Kidney epithelial cell (primary cell): ENCODE data around the gene ATF2. TPM values are rescaled to one million over a fixed set of nuclear protein-coding genes. Genes with fewer than 3 reads are reported as not detected.

Source experiments
- DNase-seq: peaks from one replicate; pipeline ENCODE4 v3.0.0-alpha.2; 2010; ENCODE audit warnings: low read depth
- H3K27me3 ChIP-seq: 2 replicates; pipeline ENCODE4 v1.6.0; 2011; ENCODE audit warnings: low read length; ENCODE audit not compliant: control insufficient read depth, insufficient read depth
- H3K36me3 ChIP-seq: 2 replicates; pipeline ENCODE4 v1.5.1; 2011; ENCODE audit warnings: low read length; ENCODE audit not compliant: control insufficient read depth, insufficient read depth
- H3K4me3 ChIP-seq: 2 replicates; pipeline ENCODE4 v1.5.1; 2011; ENCODE audit warnings: low read depth, mild to moderate bottlenecking, control low read depth, low read length
- CTCF ChIP-seq: IDR thresholded peaks from 2 replicates; pipeline ENCODE4 v1.5.1; 2011; ENCODE audit warnings: mild to moderate bottlenecking, moderate library complexity, low read length, control low read depth, inconsistent platforms; ENCODE audit not compliant: insufficient read depth, poor library complexity, severe bottlenecking
- total RNA-seq: library from RNA; depleted of rRNA; stranded (reverse); fragments of >200 nt; gene quantifications from 2 replicates; pipeline ENCODE4 v1.2.3, GENCODE V29; 2015

ATF2 gene
- total RNA-seq, 1 donor from 2014 or later, result 35.1 TPM

- Histone ChIP-seq H3K27me3 (no peaks in the 10 kb centered on the region), H3K36me3 (no peaks in the 10 kb centered on the region), H3K4me3 (peak overlapping the region; percentile 74)
- no peak for TF ChIP-seq CTCF
- DNase-seq, result no peak
These were observed 552 bp upstream of the ATF2 start for GRCh38 chr2:175168564-175168945.

- H3K27me3 ChIP-seq, result no peaks in the 10 kb centered on the region
- TF ChIP-seq CTCF, result no peak
- no peak for DNase-seq
- no peaks in the 10 kb centered on the region for H3K36me3 ChIP-seq
- peak overlapping the region; percentile 74 for H3K4me3 ChIP-seq
These were observed 769 bp downstream of the ATF2 start for GRCh38 chr2:175167076-175167791.

- no peak for DNase-seq
- no peaks in the 10 kb centered on the region for H3K27me3 ChIP-seq
- H3K4me3 ChIP-seq, result peak overlapping the region; percentile 74
- no peak for TF ChIP-seq CTCF
- H3K36me3 ChIP-seq, result no peaks in the 10 kb centered on the region
These were observed 1.7 kb downstream of the ATF2 start for GRCh38 chr2:175166216-175166824.

GRCh38 chr2:175164235-175164634 lies 3.8 kb downstream of the ATF2 start:
- DNase-seq, result no peak
- no peak for TF ChIP-seq CTCF
- Histone ChIP-seq H3K4me3 (no peak overlapping the region), H3K36me3 (no peaks in the 10 kb centered on the region), H3K27me3 (no peaks in the 10 kb centered on the region)

GRCh38 chr2:175158894-175159293 lies 9.1 kb downstream of the ATF2 start:
- TF ChIP-seq CTCF, result no peak
- no peak for DNase-seq
- Histone ChIP-seq H3K27me3 (no peaks in the 10 kb centered on the region), H3K4me3 (no peak overlapping the region), H3K36me3 (no peaks in the 10 kb centered on the region)
